Bronchial epithelial cell (primary cell): ENCODE results near the gene ARFGEF3. TPM values are rescaled to one million over a fixed set of nuclear protein-coding genes. Genes with fewer than 3 reads are reported as not detected.
A peak's percentile ranks its signal among the peaks of the same experiment; 100 is the strongest.

Source experiments
- DNase-seq: peaks from one replicate; pipeline ENCODE4 v3.0.0-alpha.2; 2010; ENCODE audit warnings: low read depth
- FAIRE-seq: peaks from 2 replicates; lab custom pipeline; 2011; peaks lifted over from hg19 to GRCh38; lab: Jason Lieb, UNC
- H3K27me3 ChIP-seq: 2 replicates; pipeline ENCODE4 v1.5.1; 2011; ENCODE audit warnings: low read length; ENCODE audit not compliant: control insufficient read depth, insufficient read depth
- H3K36me3 ChIP-seq: 2 replicates; pipeline ENCODE4 v1.5.1; 2011; ENCODE audit warnings: low read length; ENCODE audit not compliant: control insufficient read depth, insufficient read depth
- H3K4me3 ChIP-seq: 2 replicates; pipeline ENCODE4 v1.5.1; 2011; ENCODE audit warnings: mild to moderate bottlenecking, low read depth, low read length, control low read depth
- CTCF ChIP-seq: IDR thresholded peaks from 2 replicates; pipeline ENCODE4 v1.5.1; 2011; ENCODE audit warnings: mild to moderate bottlenecking, moderate library complexity, low read length, control low read depth, inconsistent platforms; ENCODE audit not compliant: insufficient read depth, severe bottlenecking
- total RNA-seq: library from RNA; depleted of rRNA; stranded (reverse); fragments of >200 nt; gene quantifications from 2 replicates; pipeline ENCODE4 v1.2.1, GENCODE V29; 2014

Gene ARFGEF3
- total RNA-seq, 1 donor from 2014 or later, result 10.3 TPM

GRCh38 chr6:138187156-138187555, 25.4 kb downstream of the ARFGEF3 start:
- Histone ChIP-seq H3K27me3 (no peaks in the 10 kb centered on the region), H3K4me3 (no peak overlapping the region), H3K36me3 (no peaks in the 10 kb centered on the region)
- no peak for TF ChIP-seq CTCF
- DNase-seq (no peak), FAIRE-seq (peak; percentile 73)

GRCh38 chr6:138188278-138188941, 26.7 kb downstream of the ARFGEF3 start:
- Histone ChIP-seq H3K27me3 (no peaks in the 10 kb centered on the region), H3K4me3 (no peak overlapping the region), H3K36me3 (no peaks in the 10 kb centered on the region)
- DNase-seq (peak; percentile 86), FAIRE-seq (peak; percentile 28)
- no peak for TF ChIP-seq CTCF

GRCh38 chr6:138194287-138194686, 32.5 kb downstream of the ARFGEF3 start:
- DNase-seq (no peak), FAIRE-seq (no peak)
- H3K27me3 ChIP-seq, result no peaks in the 10 kb centered on the region
- H3K4me3 ChIP-seq, result no peak overlapping the region
- no peak for TF ChIP-seq CTCF
- H3K36me3 ChIP-seq, result no peaks in the 10 kb centered on the region

- H3K27me3 ChIP-seq, result no peaks in the 10 kb centered on the region
- DNase-seq (peak; percentile 40), FAIRE-seq (no peak)
- no peak overlapping the region for H3K4me3 ChIP-seq
- H3K36me3 ChIP-seq, result no peaks in the 10 kb centered on the region
- TF ChIP-seq CTCF, result no peak
Observed at GRCh38 chr6:138196122-138196738, 34.5 kb downstream of the ARFGEF3 start.

- H3K4me3 ChIP-seq, result no peak overlapping the region
- no peaks in the 10 kb centered on the region for H3K36me3 ChIP-seq
- FAIRE-seq (no peak), DNase-seq (no peak)
- H3K27me3 ChIP-seq, result no peaks in the 10 kb centered on the region
- no peak for TF ChIP-seq CTCF
Observed at GRCh38 chr6:138197570-138197969, 35.8 kb downstream of the ARFGEF3 start.
